Measurements from ENCODE around the gene DALRD3.

DALRD3 gene

DNA sequence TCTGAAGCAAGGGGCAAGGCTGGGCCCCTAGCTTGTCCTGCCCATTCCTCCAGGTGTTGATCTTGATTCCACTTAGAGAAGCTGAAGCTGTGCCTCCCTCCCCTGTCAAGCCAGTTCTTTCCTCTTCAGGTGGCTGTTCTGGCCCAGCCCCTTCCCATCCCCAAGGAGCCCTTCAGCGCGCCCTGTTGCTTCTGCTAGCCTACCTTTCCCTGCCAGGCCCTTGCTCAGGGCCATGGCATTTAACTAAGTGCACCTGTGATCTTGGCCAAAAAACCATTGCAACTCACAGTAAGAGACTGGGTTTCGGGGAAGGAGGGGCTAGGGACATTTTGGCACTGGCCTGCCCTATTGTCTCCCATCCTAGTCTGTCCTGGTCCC, 13.1 kb downstream of the DALRD3 start:
- H3K4me3 ChIP-seq, result no peak overlapping the region
- H3K27ac ChIP-seq, result no peak overlapping the region
- no peak for DNase-seq (ENCODE audit: low spot score)
- TF ChIP-seq, protein P1, sequence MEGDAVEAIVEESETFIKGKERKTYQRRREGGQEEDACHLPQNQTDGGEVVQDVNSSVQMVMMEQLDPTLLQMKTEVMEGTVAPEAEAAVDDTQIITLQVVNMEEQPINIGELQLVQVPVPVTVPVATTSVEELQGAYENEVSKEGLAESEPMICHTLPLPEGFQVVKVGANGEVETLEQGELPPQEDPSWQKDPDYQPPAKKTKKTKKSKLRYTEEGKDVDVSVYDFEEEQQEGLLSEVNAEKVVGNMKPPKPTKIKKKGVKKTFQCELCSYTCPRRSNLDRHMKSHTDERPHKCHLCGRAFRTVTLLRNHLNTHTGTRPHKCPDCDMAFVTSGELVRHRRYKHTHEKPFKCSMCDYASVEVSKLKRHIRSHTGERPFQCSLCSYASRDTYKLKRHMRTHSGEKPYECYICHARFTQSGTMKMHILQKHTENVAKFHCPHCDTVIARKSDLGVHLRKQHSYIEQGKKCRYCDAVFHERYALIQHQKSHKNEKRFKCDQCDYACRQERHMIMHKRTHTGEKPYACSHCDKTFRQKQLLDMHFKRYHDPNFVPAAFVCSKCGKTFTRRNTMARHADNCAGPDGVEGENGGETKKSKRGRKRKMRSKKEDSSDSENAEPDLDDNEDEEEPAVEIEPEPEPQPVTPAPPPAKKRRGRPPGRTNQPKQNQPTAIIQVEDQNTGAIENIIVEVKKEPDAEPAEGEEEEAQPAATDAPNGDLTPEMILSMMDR (IDR thresholded peaks at IDR 0.05), result no peak

DNA sequence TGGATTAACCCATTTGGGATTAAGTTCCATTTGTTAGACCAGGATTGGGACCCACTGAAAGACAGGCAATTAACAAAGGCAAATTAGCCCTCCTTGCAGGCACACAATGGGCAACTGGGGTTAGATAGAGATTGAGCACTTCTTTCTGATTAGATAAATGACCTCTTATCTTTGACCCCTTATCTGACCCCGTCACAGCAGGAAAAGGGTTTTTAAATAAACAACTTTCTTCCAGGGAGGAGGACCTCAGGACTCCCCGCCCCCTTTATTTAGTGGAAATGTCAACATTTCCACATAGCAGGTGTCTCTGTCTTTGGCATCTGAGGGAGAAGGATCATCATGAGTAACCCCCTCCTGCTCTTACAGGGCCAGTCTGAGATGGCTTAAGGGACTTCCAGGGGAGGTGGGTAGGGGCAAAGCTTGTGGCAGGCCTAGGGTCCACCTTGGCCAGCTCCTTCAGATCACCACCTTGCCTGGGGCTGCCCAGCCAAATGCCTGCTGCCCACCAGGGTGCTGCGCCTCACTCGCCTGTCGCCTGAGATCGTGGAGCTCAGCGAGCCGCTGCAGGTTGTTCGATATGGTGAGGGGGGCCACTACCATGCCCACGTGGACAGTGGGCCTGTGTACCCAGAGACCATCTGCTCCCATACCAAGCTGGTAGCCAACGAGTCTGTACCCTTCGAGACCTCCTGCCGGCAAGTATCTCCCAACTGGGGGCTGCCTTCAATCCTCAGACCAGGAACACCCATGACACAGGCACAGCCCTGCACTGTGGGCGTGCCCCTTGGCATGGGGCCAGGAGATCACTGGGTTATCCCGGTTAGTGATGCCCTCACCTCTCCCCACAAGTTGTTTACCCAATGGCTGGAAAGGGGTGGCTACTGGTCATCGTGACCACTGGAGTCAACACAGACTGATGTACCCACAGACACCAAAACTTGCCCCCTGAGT, 13.8 kb downstream of the DALRD3 start:
- TF ChIP-seq, protein P1 (IDR thresholded peaks at IDR 0.05), result no peak

DNA sequence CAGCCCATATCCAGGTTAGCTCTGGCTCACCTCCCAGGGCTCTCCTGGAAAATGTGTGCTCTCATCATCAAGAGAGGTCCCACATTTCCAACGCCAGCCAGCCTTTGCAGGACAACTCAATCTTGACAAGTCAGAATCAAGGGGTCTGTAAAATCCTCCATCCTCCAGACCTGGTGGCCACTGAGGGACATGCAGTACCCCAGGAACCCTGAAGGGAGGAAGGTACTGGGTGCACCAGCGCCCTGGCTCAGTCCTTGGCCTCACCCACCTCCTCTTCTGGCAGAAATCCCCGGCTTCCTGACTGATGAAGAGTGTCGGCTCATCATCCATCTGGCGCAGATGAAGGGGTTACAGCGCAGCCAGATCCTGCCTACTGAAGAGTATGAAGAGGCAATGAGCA, 17.2 kb downstream of the DALRD3 start:
- no peak for DNase-seq (ENCODE audit: low spot score)
- Histone ChIP-seq H3K27ac (no peak overlapping the region), H3K4me3 (no peak overlapping the region)
- TF ChIP-seq, protein P1 (IDR thresholded peaks at IDR 0.05), result no peak

More for the DNA sequence above, 13.8 kb downstream of the DALRD3 start:
- DNase-seq (ENCODE audit: low spot score), result no peak
- no peak overlapping the region for H3K4me3 ChIP-seq
- H3K27ac ChIP-seq, result no peak overlapping the region

DNA sequence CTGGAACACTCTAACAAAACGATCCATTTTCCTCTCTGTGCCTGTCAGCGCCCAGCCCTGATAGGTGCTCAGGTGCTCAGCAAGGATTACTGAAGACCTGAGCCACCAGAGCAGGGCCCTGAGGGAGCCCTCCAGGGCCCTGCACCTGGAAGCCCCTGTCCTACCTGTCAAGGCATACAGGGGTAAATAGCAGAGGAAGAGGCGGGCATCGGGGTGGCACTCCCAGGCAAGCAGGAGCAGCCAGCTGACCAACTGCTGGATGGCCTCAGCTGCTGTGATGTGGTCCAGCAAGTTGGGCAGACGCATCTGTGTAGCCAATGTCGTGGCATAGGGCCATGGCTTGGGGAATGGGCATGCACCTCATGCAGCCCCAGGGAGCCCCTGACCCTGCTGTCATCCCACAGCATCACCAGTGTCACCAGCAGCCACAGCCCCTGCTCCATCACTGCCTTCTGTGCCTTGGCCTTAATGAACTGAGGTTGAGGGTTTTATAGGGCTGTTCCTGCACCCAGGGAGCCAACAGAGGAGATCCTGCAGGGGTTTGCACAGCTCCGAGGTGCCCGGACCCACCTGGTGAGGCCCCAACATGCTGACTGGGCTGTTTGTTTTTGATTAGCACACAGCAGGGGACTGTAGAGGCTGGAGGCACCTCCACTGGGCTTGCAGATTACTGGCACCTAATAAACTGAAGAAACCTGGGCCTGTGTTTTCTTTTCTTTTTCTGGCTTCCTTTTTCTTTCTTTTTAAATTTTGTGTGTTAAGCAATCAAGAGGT, 19.1 kb downstream of the DALRD3 start:
- Histone ChIP-seq H3K27ac (no peak overlapping the region), H3K4me3 (no peak overlapping the region)
- no peak for DNase-seq (ENCODE audit: low spot score)
- TF ChIP-seq, protein P1 (IDR thresholded peaks at IDR 0.05), result no peak

DNA sequence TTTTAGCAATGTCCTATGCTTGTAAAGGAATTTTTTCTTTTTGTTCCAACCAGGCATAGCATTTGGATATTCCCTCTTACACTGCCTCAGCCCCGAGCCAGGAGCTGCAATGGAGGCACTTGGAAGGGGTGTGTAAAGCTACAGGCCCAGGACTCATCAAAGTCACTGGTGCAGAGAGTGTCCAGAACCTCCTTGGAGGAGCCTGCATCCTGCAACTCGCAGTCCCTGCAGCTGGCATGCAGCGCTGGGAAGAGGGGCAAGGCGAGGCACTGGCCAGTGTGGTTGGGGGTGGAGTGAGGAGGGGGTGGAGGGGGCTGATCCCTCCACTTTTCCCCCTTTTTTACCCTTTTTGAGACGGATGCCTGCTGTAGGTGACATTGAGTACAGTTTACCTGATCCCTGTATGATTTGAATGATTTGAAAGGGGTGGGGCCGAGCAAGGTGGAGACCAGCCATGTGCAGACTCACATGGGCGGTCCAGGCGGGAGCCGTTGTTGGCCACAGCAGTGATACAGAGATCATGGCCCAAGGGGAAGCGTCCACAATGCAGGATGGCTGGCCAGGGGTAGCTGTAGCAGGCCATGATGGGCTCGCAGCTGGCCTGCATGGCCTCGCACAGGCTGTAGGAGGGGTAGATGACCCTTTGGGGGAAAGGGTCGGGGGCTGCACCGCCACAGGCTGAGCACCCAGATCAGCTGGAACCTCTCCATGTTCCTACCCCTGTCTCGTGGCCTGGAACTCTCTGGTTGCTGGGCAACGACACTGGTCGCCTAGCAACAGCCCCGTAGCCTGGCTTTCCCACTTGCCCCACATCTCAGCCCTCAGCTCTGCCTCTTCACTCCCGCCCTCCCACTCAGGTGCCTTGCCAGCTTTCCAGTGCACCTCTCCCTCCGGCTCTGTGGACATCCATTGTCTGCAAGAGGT, 20.4 kb downstream of the DALRD3 start:
- no peak overlapping the region for H3K27ac ChIP-seq
- TF ChIP-seq, protein P1 (IDR thresholded peaks at IDR 0.05), result no peak
- H3K4me3 ChIP-seq, result no peak overlapping the region
- DNase-seq (ENCODE audit: low spot score), result no peak

DNA sequence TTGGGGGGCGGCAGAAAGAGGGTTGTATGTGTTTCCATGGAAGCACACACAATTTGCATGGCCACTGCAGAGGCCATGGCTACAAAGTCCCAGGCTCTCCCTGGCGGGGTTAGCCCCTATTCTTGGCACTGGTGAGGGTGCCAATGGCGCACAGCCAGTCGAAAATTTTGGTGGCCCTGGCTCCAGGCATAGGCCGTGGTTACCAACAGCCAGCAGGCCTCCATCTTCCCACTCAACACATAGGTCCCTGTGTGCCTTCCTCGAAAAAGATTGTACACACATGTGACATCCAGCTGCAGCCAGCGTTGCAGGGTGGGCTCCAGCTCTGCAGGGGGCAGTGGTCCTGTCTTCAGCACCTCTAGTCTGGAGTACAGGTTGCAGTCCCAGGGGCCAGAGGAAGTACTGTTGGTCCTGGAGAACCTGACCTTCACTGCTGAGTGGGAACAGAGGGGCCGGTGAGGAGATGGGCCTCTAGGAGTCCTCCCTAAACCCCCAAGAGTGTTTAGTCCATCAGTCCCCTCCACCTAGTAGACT, 21.2 kb downstream of the DALRD3 start:
- no peak for DNase-seq (ENCODE audit: low spot score)
- H3K27ac ChIP-seq, result no peak overlapping the region

More for the DNA sequence above, 21.2 kb downstream of the DALRD3 start:
- TF ChIP-seq, protein P1 (IDR thresholded peaks at IDR 0.05), result no peak
- H3K4me3 ChIP-seq, result no peak overlapping the region

Data from coronary artery (tissue), 2 donors.